ENCODE results near the gene PTPRK.

The PTPRK gene

DNA sequence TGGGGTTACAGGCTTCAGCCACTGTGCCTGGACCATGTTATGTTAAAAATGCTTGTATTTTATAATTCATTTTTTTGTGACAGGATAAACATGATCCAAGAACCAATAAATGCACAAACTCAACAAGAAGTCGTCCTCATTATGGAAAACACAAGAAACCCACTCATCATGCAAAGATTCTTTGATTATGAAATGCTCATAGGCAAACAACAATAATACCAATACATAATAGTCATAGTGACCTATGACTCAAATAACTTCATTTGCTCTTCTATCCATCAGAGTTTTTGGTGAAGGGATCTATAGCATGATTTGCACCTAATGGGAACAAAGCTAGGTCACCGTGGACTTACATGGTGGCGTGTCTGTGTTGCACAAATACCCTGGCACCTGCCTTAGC, 402.5 kb downstream of the PTPRK start:
- DNase-seq = no peak

DNA sequence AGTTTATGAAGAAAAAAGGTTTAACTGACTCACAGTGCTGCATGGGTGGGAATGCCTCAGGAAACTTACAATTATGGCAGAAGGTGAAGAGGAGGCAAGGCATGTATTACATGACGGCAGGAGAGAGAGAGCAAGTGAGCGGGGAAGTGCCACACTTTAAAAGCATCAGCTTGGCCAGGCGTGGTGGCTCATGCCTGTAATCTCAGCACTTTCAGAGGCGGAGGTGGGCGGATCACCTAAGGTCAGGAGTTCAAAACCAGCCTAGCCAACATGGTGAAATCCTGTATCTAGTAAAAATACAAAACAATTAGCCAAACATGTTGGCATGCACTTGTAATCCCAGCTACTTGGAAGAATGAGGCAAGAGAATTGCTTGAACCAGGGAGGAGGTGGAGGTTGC, 406.2 kb downstream of the PTPRK start:
- DNase-seq = no peak

DNA sequence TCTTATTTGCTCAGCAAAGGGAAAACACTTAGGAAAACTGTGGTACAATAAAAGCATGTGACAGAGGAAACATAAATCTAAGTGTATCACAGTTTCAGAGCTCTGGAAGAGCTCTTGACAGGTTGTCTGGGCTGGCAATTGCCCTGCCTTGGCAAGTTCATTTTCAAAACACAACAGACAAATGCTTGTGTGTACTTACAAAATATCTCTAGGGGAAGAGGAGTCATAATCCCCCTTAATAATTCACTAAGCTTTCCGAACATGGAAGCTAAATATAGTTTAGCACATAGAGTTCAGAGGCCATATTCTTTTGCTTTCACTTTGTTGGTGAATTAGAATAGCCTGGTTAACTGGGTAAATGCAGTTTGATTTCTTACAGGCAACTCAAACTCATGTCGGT, 407.9 kb downstream of the PTPRK start:
- DNase-seq = no peak

DNA sequence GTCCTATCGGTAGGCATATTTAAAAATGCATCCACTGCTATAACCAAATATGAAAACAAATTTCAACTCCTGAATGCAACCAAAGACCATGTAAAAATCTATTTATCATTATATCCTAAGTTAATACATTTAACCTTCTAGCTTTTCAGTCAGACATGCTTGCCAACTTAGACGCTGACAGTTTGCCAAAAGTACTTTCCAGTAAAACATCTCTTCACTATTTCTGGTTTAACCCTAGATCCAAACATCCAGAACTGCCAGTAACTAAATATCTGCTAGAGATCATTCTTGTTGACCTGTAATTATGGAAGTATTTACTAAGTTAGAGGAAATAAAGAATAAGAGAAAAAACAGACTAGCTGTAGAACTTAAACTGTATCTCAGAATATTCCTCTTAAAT, 409.3 kb downstream of the PTPRK start:
- DNase-seq = no peak

DNA sequence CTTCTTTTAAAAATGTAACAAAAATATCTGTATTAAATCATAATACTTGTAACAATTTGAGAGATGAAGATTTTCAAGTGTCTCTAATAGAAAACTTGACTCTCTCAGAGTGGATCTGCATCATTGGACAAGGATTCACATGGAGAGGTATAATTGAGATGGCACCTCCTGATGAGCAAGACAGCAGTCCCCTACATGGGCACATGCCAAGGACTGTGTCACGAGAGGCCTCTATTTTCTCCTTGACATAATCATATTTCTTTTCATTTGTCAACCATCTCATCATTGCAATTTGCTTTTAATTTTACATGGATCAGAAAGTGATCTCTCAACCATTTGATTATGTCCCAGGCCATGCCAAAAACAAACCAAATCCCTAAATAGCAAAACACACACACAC, 412.7 kb downstream of the PTPRK start:
- DNase-seq = no peak

DNA sequence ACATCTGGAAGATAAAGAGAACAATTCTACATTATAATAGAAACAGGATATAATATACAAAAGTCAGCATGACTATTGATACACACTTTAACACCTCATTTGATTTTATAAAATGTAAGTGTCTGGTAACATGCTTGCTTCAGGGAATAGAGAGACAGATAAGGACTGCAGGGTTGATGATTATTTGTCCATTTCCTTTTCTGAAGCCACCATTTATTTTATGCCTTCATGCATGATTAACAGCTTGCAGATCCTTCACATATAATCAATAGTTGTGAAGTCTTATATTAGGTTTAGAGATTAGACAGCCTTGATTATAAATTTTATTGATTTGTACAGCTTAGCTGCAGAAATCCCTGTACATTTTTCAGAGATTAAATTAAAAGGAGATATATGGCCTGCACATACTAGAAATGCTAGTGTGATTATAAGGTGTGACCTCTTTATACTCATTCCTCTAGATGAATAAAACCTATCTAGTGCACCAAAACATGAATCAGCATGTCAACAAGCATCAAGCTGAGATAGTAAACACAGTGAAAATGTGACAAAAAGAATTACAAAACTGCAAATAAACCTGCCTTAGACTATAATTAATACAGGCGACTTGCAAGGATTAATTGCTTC, 420.7 kb downstream of the PTPRK start:
- no peak for DNase-seq

DNA sequence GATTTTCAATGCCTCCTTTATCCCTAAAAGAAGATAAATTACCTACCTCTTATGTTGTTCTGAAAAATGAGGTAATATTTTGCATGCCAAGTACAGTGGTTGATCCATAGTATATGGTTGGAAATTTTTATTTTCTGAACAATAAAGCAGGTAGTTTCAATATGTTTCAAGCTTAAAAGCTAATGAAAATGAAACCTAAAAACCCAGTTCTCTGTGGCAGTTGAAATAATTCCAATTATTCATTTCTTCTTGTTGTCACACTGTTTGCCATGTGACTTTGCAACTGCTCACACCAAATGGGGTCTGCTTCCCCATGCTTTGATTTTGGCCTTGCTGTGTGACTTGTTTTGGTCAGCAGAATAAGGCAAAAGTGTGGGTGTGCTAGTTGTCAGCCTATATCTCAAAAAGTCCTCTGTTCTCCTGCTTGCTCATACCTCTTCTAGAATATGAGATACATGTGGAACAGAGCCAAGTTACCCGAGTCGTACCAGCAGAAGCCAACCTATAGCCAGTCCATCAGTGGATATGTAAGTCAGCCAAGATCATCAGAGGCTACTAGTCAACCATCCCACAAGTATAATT, 422.3 kb downstream of the PTPRK start:
- no peak for DNase-seq

DNA sequence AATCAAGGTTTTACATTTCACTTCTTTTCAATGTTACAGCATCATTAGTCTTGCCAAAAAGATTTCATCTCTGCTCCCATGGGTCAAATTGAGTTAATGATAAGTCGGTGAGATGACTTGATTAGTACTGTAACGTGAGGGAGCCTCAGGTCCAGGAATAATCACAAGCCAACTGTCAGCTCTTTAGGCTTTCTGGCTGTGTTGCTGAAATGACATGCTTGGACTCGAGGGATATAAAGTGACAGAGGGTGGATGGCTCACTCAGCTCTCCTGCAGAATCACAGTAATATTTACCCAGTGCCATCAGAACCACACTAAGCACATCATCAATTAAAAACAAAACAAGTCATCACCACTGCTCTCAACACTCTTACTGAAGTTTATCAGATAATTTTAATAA, 423.4 kb downstream of the PTPRK start:
- DNase-seq = no peak

DNA sequence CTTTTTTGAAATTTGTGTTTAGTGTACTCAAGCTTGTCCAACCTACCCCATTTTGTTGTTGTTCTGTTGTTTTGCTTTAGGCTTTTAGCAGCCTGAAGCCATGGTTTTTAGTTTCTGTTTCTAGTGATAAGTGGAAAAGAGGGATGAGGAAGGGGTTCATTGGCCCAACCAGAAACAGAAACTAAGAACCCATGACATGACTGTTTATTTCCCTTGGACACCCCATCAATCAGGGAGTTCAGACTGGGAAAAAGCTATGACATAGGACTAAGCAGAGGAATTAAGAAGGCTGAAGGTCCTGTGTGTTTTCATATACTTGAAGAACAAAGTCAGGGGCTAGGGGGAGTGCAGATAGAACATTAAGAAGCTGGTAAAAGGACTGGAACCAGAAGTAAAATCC, 425.0 kb downstream of the PTPRK start:
- DNase-seq = no peak

DNA sequence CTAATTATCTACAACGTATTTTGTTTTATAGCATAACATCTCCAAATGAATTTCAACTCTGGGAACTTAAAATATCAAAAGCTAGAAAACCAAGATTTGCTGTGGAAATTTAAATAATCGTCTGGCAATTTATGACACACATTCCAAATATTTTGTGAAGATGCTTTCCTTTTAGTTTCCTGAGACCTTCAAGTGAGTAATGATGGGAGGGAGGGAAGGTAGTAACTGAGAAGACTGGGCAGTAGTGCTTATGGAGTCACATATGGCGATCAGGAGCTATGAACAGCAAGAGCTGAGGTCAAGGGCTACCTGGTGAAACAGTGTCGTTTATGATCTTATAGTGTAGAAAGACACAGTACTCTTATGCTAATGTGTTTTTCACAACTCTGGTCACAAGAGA, 441.4 kb downstream of the PTPRK start:
- no peak for DNase-seq

DNA sequence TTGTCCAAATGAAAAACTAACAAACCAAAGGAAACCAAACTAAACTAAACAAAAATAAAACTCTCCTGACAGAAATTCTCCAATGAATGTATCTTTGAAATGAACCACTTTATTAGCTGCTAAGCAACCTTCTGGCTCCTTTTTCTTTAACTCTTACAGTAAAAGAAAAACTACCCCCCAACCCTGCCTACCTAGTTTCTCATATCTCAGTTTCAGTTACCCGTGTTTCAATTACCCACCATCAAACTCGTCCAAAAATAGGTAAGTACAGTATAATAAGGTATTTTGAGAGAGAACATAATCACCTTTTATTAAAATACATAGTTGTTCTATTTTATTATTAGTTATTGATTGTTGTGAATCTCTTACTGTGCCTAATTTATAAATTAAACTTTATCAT, 442.1 kb downstream of the PTPRK start:
- no peak for DNase-seq

DNA sequence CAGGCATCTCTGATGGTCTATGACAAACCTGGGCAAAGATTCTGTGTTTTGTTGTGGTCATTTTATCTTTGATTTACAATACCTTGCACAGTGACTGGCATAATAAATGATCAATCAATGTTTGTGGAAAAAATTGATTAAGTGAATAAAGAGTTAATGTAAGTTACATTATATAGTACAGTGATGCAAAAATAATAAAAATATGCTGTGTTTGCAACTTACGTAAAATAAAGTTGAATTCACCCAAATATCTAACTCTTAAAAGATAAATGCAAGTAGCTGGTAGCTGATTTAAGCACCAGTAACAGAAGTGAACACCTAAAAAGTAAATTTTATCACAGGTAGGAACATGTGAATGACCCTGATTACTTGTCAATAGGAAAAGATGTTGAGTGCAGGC, 443.6 kb downstream of the PTPRK start:
- DNase-seq = no peak

DNA sequence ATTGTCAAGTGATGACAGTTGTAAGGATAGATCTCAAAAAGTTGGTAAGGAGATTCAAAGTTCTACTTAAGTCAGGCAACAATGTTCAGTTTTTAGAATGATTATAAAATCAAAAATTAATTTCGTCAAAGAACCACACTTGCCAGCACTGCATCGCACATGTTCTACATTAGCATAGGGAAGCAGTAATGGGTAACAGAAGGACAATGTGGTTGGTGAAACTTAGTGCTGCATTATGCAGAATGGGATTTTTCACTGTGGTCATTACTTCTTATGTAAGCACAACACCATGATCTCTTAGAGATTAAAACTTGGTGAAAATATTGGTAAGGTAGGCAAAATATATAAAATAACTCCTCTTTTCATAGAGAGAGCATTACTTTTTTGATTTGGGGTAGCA, 445.8 kb downstream of the PTPRK start:
- DNase-seq = no peak

DNA sequence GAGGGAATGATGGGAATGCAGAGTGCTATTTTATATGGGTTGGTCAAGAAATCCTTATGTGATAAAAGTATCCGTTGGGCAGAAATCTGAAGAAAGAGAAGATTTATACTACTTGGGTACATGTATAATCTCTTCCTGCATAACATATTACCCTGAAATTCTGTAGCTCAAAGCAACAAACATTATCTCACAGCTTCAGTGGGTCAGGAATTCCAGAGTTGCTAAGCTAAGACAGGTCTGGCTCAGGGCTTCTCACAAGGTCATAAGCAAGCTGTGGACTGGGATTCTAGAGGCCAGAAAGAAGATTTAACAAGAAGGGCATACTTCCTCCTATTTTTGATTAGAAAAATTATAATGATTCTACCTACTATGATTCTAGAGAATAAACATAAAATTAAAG, 447.0 kb downstream of the PTPRK start:
- no peak for DNase-seq

DNA sequence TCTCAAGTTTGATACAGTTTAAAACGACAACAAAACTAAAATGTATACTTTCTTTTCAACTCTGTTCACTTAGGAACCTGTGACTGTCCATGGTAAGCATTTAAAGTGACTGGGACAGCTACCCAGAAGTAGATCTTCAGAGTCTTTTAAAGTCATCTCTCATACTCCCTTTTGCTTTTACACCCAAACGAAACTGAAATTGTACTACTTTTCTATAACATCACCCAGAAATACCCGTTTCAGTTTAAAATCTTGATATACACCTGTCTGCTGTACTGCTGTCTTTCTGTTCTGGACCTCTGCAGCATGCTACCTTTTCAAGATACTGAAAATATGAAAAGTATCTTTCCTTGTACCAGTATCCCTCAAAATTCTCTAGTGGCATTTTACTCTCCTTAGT, 449.2 kb downstream of the PTPRK start:
- no peak for DNase-seq

DNA sequence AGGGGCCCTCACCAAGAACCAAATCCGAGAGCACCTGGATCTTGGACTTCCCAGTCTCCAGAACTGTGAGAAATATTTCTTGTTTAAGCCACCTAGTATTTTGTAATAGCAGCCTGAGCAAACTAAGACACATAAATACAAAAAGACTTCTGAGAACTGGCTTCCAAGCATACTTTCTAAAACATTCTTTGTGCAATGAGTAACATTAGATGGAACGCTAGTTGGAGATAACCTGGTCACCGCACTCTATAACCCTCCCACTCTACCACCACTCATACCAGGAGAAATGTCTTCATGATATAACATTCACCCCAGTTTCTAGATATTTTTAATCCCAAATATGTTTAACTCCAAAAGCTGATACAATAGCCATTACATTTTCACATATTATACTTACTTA, 450.0 kb downstream of the PTPRK start:
- no peak for DNase-seq

DNA sequence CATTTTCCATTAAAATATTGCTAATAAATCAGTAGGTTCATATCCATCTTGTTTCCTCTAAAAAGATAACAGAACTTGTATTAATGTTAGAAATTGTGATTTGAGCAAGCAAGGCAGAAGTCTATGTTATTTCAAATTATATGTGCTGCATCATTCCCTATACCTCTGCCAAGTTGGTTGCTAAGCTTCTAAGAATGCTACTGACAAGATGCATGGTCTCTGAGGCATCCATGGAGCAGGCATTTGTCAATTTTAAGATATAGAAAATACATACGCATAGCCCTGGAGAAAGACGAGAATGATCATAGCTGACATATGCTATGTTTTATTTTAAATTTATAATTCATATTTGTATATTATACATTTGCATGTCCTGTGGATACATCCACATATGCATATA, 451.2 kb downstream of the PTPRK start:
- no peak for DNase-seq

DNA sequence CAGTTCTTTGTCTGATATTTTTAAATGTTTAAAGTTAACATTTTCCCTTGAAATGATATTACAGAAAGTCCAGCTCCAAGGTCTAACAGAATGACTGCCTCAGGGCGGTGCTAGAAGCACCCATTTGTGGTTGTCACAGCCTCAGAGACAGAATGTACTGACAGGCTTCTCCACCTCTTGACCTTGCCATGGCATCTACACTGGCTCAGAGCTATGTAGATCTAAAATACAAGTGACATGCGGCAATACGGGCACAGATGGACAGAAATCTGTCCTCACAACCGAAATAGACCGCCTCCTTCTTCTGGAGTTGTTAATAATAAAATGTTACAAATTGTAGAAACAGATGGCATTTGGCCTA, 452.3 kb downstream of the PTPRK start:
- DNase-seq = no peak

DNA sequence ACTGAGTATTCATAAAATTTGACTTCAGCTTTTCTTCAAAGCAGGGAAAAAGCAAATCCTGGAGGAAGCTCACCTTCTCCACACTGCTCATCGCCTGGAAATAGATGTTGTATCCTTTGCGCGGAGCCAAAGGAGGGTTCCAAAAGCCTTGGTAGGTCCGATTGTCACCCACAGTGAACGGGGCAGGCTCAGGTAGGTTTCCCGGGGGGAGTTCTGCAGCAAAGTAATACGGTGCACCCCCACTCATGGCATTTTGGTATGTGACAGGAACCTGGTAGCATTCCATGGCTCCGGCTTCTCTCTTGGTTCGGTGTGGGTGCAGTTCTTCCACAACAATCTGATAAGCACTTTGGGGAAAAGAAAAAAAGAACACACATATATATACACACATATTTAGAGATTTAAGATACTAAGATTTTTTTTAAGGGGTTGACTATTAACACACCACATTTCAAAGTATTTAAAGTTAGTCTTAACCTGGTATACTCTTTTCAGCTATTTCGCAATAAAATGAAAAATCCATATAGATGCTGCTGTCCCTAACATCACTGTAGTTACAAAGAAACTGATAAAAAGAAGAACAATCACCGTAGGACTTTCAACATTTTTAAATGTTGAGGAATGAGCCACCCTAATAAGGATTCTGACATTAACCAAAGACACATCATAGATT, 452.8 kb downstream of the PTPRK start:
- DNase-seq = no peak

DNA sequence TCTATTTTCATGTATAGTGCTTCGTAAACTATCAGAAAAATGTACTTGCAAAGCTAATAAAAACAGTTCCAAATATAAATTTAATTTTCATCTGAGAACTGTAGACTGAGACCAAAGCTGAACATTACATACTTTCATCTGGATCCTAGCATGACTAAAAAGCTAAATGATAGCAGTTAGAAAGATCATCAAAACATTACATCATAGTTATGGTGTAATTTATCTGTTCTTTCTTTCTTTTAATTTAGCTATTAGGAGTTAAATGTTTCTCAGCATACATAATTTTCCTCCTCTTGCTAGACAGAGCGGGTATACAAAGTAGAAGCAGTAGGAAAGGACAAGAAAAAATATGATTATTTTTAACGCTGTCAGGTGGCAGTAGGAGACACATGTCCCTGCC, 455.3 kb downstream of the PTPRK start:
- DNase-seq = no peak

DNA sequence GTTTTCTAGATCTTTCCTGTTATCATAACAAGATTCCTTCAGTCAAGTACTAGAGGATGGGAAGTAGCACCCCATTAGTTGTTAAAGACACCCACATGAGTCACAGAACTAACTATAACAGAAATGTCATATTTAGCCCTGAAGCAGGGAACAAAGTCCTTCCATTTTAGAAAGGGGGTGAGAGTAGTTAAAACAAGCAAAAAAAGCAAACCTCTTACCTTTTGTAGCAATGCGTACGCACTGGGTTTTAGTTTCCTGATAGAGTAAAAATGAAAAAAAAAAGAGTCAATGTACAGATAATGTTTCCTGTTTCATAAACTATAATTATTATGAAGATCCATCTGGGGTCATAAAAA, 455.9 kb downstream of the PTPRK start:
- DNase-seq = no peak

DNA sequence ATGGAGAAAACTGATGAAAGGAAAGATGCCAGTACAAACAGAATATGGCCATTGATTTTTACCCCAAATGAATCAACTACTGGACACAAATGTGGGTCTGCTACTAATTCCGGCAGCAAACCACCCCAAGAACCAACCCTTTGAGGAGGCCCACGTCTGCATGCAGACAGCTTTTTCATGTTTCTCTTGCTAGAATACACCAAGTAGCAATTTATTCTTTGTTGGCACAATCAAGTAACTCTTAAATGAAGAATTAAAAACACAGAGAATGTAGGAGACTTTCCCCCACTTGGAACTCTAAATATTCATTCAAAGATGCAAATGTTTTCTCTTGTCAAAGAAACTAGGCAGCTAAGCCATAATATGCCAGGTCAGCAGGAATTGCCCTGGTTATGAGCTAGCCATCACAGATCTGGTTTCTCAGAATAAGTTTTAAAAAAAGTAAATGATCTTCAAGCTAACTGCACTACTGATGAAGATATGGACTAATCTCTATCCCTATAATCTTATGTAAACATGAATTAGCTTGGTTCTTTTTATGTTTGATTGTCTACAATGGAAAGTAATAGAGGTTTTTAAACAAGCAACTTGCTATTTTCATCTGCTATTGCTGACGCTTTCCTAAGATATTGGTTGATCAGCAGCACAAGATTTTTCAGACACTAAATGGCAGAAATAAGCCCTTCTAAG, 456.4 kb downstream of the PTPRK start:
- no peak for DNase-seq

DNA sequence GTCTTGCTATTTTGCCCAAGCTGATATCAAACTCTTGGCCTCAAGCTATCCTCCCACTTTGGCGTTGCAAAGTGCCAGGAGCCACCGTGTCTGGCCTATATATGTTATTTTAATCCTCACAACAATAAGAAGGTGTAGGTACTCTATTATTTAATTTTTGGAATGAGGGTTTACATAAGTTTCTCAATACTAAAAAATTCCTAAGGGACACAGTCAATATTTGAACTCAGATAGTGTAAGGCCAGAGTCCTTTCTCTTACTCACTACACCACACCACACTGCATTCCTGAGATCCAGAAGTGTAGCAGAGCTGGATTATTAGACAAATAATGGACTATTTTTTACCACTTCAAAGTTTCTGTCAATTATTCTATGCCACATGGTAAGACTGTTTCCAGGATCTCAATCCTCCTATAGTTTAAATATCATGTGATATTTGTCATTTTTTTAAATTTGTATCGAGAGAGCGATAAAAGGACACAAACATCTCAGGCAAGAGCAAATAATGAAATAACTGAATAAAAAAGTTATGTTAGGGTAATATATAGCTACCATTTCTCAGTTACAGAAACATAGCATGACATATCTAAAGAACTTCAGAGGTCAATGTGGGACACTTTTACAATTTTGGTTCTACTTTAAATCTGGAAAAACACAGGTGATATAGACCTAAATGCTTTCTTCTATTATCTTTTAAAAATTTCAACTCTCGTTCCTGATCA, 457.4 kb downstream of the PTPRK start:
- no peak for DNase-seq

DNA sequence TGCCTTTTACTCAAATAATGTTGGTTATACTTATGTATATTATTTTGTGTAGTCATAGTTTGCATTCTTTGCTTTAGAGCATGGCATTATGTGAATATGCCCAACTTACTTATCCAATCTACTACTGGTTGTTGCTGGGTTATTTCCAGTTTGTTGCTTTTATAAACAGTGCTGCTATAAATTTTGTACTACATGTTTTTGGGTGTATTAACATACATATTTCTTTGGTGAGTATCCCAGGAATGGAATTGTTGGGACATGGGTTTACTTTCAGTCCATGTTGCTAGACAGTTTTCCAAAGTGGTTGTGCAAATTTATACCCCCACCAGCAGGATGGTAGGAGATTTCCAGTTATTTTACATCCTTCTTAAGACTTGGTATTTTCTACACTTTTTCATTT, 462.5 kb downstream of the PTPRK start:
- no peak for DNase-seq

Measured in NCI-H1092 treated with DMSO at 0.1 percent for 48 hours (cell line).